GM19463 (cell line): ENCODE results near the gene CCDC142.

Experiments used
- ATAC-seq: cut with Tn5 transposase; IDR thresholded peaks from one replicate; pipeline ENCODE4 v1.9.1; 2021; ENCODE audit warnings: mild to moderate bottlenecking, moderate library complexity; ENCODE audit not compliant: unreplicated experiment

Gene CCDC142, protein sequence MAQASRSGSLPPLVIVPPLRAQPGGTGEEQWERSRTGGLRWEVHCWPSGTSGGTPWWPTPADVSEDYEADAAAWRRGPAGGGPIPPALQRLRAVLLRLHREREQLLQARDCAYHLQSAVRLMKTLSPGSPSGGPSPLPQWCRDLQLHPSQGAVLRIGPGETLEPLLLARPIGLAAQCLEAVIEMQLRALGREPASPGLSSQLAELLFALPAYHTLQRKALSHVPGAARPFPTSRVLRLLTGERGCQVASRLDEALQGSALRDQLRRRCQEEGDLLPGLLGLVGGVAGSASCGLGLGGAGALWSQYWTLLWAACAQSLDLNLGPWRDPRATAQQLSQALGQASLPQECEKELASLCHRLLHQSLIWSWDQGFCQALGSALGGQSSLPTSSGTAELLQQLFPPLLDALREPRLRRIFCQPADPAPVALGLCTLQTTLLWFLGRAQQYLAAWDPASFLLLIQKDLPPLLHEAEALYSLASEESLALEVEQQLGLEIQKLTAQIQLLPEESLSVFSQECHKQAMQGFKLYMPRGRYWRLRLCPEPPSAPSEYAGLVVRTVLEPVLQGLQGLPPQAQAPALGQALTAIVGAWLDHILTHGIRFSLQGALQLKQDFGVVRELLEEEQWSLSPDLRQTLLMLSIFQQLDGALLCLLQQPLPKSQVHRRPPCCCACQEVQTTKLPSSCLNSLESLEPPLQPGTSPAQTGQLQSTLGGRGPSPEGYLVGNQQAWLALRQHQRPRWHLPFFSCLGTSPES

DNA sequence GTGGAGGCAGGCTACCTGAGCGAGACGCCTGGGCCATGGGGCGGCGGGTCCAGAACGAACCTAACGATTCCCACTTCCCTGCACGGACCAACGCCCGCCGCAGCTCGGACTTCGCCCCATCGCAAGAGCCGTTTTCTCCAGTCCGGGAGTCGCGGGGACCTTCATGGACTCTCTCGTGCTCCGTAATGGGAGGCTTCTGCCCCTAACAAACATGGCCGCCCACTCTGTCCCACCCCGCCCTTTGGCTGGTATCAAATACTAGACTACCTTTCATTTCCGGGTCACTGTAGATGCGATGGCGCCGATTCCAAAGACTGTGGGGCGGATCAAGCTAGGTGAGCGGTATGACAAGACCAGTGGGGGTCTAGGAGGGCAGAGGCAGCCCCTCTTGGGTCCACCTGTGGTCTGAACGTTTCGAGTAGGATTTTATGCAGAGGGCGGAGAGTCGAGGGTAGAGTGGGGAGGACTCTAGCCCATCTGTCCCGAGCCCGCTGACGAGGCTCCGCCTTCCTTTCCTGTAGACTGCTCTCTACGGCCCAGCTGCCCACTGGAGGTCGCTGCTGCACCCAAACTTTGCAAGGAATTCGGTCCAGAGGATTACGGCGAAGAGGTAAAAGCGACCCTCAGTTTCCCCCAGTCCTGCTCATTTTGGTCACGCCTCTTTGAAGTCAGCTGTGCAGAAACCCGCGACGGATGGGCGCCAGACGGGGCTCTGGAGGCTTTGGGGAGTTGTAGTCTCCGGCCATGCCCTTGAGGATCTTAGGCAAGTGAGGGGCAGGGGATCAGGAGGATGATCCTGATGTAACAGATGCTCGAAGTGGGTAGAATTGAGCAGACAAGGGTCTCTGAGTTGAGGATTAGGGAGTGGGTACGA, at the start of gene CCDC142, which contains the start of gene TTC31:
CCDC142 (minus strand) TSS at position 198 of the 874 bp plus-strand sequence; CDS start at position 37, 161 bp downstream.
TTC31 (plus strand) TSS at position 281 of the 874 bp plus-strand sequence; CDS start at position 296, 15 bp downstream.
- peak; percentile 85 for ATAC-seq

DNA sequence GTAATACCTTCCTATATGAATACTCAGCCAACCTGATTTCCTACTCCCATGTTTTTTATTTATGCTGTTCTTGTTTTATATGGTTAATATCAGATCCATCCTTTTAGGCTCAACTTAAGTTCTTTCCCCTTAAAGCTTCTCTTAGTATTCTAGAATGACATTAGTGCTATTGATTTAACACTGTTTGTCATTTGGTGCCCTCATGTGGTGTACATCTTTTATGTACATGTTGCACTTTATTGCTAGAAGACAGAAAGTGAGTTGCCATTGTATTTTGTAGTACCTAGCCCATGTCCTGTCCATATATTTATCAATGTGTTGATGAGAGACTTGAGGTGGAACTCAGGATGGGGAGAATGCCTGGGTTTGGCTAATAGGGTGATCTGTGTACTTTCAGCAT, 49.4 kb upstream of the CCDC142 start:
- no peak for ATAC-seq

DNA sequence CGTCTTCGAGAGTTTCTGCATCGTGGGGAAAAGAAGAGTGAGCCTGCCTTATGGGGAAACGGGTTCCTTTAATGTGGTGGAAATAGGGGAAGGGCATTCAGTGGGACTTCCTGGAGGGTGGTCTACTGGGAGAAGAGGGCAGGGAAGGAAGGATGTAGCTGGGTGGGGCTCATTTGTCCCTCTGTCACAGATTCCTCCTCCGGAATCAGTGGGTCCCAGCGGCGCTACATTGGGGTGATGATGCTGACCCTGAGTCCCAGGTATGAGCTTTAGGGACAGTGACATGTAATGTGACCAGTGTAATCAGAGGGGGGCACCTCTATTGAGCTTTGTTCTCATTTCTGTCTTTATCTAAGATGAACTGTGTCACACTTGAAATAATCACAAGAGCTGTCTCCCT, 48.9 kb upstream of the CCDC142 start:
- no peak for ATAC-seq

DNA sequence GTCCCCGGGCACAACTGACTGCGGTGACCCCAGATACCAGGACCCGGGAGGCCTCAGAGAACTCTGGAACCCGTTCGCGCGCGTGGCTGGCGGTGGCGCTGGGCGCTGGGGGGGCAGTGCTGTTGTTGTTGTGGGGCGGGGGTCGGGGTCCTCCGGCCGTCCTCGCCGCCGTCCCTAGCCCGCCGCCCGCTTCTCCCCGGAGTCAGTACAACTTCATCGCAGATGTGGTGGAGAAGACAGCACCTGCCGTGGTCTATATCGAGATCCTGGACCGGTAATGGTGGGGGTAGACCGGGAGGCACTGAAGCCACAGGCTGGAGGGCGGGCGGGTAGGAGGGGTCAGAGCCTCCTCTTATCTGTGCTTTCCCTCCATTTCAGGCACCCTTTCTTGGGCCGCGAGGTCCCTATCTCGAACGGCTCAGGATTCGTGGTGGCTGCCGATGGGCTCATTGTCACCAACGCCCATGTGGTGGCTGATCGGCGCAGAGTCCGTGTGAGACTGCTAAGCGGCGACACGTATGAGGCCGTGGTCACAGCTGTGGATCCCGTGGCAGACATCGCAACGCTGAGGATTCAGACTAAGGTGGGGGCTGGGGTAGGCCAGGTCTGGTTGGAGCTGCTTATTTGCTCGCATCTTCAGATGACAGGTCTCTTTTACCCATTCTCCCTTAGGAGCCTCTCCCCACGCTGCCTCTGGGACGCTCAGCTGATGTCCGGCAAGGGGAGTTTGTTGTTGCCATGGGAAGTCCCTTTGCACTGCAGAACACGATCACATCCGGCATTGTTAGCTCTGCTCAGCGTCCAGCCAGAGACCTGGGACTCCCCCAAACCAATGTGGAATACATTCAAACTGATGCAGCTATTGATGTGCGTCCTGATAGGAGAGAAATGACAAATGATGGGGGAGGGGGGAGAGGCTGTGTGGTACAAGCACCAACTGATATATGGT, 47.7 kb upstream of the CCDC142 start:
- peak; percentile 29 for ATAC-seq

DNA sequence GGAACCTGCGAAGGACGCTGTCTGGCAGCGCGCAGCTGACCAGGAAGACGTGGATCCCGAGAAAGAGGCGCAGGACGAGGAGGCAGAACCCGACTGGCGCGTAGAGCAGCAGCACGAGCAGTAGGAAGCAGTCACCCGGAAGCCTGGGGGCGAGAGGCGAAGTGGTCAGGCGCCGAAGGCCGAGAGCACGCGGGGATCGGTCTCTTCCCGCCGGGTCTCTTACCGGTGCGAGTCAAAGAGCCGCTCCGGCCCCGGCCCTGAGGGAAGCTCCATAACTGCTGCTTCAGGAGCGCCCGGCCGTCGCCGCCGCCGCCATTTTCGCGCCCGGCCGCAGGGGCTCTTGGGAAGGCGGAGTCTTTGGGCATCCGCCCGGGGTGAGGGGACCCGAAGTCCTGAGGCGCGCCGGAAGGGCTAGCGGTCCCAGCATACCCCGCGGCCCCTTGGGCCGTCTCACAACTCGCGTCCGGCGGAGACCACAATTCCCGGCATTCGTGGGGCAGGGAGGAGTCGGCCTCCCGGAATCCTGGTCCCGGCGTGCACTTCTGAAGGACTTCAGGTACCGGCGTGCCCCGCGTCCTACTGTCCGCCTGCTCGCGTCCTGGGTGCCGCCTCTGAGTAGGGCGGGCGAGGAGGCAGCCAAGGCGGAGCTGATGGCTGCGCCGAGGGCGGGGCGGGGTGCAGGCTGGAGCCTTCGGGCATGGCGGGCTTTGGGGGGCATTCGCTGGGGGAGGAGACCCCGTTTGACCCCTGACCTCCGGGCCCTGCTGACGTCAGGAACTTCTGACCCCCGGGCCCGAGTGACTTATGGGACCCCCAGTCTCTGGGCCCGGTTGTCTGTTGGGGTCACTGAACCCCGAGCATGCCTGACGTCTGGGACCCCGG, 46.8 kb upstream of the CCDC142 start, which contains the start of the genes AUP1 and HTRA2:
AUP1 (minus strand) TSS at position 350 of the 882 bp plus-strand sequence; CDS start at position 273, 77 bp downstream.
HTRA2 (plus strand) TSS at position 577 of the 882 bp plus-strand sequence; CDS start at position 651, 74 bp downstream.
- peak; percentile 80 for ATAC-seq

DNA sequence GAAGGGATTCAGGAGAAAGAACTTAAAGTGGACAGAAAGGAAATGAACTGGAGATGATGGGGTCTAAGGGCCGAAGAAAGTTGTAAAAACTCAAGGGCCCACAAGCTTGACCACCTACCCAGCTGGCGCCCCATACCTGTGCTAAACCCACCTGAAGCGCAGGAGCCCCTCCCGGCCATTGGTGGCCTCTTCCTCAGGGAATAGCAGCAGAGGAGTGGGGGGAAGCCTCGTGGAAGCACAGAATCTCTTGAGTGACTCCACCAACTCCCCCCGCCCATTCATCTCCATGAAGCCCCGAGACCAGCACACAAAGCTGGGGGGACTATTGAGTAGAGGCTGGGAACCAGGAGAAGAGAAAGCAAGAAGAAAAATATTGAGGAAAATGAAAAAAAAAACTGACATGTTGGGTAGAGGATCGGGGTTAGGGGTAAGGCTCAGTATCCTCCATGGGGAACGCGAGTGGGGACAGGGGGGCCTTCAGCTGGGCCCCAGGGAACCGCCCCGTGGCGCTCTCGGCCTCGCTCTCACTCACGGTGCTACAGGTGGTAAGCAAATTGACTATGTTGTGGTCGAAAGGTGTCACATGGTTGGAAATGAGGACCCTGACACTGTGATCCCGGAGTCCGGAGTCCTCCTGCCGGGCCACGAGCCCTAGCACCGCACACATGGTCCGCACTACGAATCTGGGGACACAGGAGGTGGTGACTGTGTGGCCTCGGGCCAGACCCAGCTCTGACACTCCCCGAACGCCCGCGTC, 46.0 kb upstream of the CCDC142 start:
- ATAC-seq = no peak

DNA sequence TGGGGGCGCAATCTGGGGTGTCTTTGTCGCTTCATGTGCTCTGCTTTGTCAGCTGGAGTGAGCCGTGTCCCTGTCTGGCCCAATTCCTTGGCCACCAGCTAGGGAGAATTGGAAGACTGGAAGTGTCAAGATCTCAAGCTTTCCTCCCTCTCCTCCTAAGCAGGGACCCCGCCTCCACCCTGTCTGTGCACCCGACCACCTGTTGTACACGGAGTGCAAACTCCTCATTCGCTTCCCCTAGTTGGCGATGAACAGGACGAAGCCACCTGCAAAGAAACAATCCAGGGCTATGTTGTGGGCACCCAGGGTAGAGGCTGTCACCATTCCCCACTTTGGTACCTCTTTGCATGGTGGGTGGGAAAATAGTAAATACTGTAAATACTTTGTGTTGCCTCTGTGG, 44.9 kb upstream of the CCDC142 start:
- no peak for ATAC-seq

DNA sequence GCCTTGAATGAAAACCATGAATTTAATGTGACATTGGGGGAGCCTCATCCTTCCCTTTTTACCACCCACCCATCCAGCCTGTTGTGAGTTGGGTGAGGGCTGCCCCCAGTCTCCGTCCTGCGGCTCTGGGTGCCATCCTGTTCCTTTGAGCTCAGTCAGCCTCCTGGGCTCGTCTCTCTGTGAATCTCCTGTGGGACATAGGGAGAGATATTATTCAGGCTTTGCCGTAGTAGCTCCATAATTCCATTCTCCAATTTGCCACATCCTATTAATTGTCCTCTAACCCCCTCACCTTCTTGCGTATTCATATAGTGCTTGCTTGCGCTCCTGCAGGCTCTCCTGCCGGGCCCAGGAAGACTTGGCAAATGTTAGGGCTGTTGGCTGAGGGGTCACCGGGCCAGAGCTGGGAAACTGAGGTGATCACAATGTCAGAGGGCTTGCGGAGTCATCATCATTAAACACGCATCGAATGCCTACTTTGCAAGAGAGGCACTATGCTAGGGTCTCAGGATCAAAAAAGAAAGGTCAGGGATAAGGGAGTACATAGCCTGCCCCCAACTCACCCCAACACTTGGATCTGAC, 43.9 kb upstream of the CCDC142 start:
- no peak for ATAC-seq

DNA sequence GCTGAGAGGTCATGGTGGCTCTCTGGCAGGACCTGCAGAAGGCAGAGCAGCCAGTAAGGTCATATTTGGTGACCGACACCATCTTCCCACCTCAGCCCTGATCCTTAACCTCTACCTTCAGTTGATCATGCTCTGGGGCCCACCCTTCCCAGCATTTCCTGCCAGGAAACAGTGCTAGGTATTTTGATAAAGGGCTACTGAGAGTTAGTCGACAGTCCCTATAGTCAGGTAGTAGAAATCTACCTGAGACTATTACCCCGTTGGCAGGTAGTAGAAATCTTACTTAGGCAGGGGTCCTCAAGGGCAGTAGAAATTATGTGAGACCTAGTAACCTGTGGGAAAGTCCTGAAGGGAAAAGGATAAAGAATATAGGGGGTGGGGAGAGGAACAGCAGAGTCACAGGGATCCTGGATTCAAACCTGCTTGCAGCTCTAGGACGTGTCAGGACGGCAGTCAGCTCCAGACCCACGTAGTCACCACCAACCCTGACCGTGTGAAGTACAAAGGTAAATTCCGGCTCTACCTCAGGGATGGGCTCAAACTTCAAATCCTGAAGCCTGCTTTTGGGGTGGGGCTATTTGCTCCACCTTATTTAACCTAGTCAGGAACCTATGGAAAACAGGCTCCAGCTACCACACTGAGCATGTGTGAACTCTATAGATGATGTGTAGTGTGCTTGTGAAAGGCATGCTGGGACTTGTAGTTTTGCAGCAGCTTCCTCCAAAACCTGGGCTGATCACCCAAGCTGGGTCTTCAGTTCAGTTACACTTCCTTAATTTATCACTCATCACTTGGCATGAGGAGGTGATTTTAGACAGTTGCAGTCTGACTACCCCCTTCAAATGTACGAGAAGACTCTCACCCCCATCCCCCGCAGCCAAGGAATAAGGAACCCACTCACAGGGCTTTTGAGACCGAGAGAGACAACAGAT, 43.2 kb upstream of the CCDC142 start, which contains the start of gene DQX1:
DQX1 (minus strand) TSS at position 515 of the 932 bp plus-strand sequence; CDS start at position 13, 502 bp downstream.
- no peak for ATAC-seq

DNA sequence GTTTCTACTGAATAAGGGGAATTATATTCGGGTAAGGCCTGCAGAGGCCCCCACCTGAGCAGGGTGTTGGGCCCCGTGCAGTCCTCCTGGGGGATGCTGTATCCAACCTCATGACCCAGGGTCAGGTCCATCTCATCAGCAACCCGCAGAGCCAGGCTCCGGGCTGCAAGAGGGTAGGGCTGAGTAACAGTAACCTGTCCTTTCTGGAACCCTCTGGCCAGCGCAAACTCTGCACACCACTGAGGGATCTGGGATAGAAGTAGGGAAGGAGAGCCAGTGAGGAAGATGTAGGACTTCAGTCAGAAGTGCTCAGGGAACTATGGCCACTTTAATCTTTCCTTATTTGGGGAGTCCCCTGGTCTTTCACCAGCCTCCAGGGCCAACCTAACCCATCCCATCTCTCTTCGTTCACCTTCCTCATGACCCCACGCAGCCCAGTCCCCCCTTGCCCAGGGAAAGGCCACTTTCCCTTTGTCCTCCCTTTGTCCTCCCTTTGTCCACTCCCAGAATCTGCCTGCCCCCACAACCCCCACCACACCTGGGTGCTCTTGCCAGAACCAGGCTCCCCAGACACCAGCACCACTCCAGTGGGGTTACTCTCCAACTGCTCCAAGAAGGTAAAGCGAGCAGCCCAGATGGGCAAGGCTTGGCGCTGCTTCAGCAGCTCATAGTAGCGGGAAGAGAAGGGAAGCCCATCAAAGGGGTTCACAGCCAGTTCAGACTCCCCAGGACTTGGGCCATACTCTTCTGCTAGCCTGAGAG, 42.3 kb upstream of the CCDC142 start:
- ATAC-seq = no peak

DNA sequence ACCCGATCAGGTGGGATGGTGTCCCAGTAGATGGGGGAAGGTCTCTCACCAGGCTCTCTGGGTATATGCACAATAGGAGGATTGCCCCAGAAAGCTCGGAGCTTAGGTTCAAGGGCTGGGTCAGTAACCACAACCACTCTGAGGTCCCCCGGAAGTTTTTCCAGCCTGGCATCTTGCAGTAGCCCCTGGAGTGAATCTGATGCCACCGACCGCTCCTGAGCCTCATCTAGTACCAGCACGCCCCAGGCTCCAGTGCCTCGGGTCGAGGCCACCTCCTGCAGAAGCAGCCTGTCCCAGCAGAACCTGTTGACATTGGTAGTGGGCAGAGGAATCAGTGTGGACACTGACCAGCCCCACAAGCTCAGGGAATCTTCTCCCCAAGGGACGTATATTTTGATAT, 41.2 kb upstream of the CCDC142 start:
- no peak for ATAC-seq

DNA sequence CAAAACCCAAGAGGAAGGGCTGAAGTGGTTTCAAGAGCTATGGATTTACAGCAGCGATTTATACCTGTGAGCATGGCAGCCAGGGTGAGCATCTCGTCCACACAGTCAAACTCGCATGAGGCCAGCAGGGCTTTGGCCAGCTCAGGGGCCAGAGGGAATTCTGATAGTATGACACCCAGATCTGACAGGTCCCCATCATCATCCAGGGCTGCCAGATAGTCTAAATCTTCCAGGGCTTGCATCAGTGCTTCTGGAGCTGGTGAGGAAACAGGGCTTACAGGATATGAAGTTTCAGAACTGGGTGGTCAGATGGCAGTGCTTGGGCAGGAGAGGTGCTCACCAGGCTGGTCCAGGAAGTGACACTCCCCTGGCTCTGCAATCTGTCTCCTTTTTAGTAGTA, 39.7 kb upstream of the CCDC142 start:
- no peak for ATAC-seq

DNA sequence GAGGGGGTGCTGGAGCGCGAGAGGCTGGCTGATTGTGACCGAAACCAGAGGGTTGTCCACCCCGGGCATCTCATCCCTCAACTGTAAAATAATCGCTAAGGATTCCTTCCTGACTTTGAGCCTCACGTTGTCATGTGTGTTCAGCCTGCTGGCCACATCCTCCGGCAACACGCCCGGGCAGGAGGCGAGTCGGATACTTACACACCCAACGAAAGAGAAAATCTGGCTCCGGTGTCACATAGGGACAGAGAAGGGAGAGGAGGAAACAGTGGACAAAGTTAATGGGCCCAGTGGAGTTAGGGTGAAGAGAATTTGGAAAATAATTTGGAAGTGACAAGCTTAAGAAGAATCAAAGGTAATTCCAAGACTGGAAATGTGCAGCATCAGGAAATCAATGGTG, 33.9 kb upstream of the CCDC142 start:
- ATAC-seq = no peak

DNA sequence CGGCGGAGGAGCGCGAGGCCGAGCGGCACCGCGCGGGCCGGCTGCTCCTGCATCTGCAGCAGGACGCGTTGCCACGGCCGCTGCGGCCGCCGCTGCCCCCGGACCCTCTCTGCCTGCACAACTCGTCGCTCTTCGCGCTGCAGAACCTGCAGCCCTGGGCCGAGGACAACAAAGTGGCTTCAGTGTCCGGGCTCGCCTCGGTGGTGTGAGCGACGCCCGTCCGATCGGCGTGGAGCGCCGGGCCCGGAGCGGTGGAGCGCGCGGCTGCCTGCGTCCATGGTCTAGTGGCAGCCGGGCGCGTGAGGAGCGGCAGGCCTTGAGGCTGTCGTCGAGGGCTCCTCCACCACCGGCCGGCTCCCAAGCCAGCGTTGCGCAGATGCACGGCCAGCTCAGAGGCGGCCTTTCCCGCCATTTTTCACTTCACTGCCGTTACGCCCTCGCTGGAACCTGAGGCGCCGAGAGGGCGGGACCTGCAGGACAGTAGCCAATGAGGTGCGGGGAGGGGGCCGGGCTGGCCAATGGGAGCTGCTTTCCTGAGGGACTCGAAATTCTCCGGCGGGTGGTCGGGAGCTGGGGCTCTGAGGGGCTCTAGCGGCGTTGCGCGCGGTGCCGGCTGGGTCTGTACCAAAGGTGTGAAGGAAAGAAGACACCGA, 33.3 kb upstream of the CCDC142 start:
- ATAC-seq = peak; percentile 76
